ENCODE results near the gene FILIP1L. TPM values are rescaled to one million over a fixed set of nuclear protein-coding genes. Genes with fewer than 3 reads are reported as not detected.

Gene FILIP1L
- total and polyA plus RNA-seq, 2 of the 4 experiments (the other 2 are of a cell fraction): 11.5 to 19.9 TPM

GRCh38 chr3:99957151-99957796 is 157.0 kb downstream of the FILIP1L start:
- BruUV-seq (replicated peaks): no TSS peak
- ATAC-seq (ENCODE audit: low read depth) (peak; percentile 31; the same call in 1 of the 2 replicates), DNase-seq (no peak)
- no peak overlapping the region for H3K56ac ChIP-seq (ENCODE audit: extremely low read depth, insufficient read depth, low read length)
- H3K9me3 ChIP-seq (ENCODE audit: control insufficient read depth, insufficient read depth, low read length): no peaks in the 10 kb centered on the region
- H3K14ac ChIP-seq (replicated peaks; ENCODE audit: low read depth, low read length): no peak overlapping the region
- H3K79me1 ChIP-seq (ENCODE audit: low read depth in 1 of 2, low read length in 2 of 2): peaks cover 14 to 26% of the 10 kb centered on the region in 2 experiments
- H3K36me3 ChIP-seq (ENCODE audit: control insufficient read depth, insufficient read depth, low read length): no peaks in the 10 kb centered on the region
- no peak overlapping the region; the same call in 1 of the 2 replicates for H2BK120ac ChIP-seq (ENCODE audit: low read depth, low read length)
- no peak overlapping the region for H2BK20ac ChIP-seq (ENCODE audit: low read depth, low read length)
- H2AK5ac ChIP-seq (ENCODE audit: low read depth, low read length): no peak overlapping the region
- H3K27me3 ChIP-seq (ENCODE audit: control insufficient read depth, insufficient read depth, low read length): no peaks in the 10 kb centered on the region
- H3K9me1 ChIP-seq (ENCODE audit: insufficient read depth, low read length): peaks cover 11% of the 10 kb centered on the region
- ChIA-PET CTCF (no interaction called here), POLR2A (ENCODE audit: unreplicated experiment) (interaction anchor here (0.5 kb wide), 1 partner anchor 444 kb away, joined by 7 read pairs; the partner anchor contains the start of gene TOMM70)
- in situ Hi-C loops (cut with MboI; ENCODE audit: low sequenced_read_pairs) (loop anchor here (25.0 kb wide), 1 partner anchor 105 kb away; no protein-coding TSS in a partner anchor), intact Hi-C loops (cut with micrococcal nuclease) (no loop called here), dilution Hi-C loops (cut with HindIII; ENCODE audit: low sequenced_read_pairs, unreplicated experiment) (no loop called here)
- no peak overlapping the region for H4K91ac ChIP-seq (ENCODE audit: insufficient read depth, low read depth, low read length)
- no peak overlapping the region for H2BK15ac ChIP-seq (ENCODE audit: low read depth, low read length)
- TF ChIP-seq, protein P1, sequence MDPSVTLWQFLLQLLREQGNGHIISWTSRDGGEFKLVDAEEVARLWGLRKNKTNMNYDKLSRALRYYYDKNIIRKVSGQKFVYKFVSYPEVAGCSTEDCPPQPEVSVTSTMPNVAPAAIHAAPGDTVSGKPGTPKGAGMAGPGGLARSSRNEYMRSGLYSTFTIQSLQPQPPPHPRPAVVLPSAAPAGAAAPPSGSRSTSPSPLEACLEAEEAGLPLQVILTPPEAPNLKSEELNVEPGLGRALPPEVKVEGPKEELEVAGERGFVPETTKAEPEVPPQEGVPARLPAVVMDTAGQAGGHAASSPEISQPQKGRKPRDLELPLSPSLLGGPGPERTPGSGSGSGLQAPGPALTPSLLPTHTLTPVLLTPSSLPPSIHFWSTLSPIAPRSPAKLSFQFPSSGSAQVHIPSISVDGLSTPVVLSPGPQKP (IDR thresholded peaks at IDR 0.05; ENCODE audit: borderline replicate concordance, low read depth, low read length): no peak
- TF ChIP-seq CHD1 (IDR thresholded peaks at IDR 0.05; ENCODE audit: low read depth, low read length) (no peak), CTCF (conservative IDR thresholded peaks at IDR 0.05; ENCODE audit: low read depth, low read length) (no peak)
- peak overlapping the region; percentile 6 for H2BK5ac ChIP-seq (ENCODE audit: low read depth, low read length, poor library complexity, severe bottlenecking)
- 0 out of 4 replicates have a peak overlapping the region, but pooled peaks of 1 of the 2 experiments have one; percentile 8 for H4K8ac ChIP-seq (ENCODE audit: low read depth in 2 of 2, low read length in 2 of 2)
- H2AFZ ChIP-seq (replicated peaks; ENCODE audit: low read length, poor library complexity): no peak overlapping the region
- H3K9ac ChIP-seq (ENCODE audit: low read depth, low read length): no peak overlapping the region
- no peak overlapping the region for H2AK9ac ChIP-seq (replicated peaks; ENCODE audit: low read depth, low read length, poor library complexity)
- no peaks in the 10 kb centered on the region for H4K20me1 ChIP-seq (ENCODE audit: insufficient read depth, low read length)
- no peak overlapping the region; the same call in 1 of the 2 replicates for H3K4me2 ChIP-seq (ENCODE audit: low read depth, low read length)
- no CpG with 5 or more reads among the region's 4 CpGs for WGBS, 2 experiments (ENCODE audit: extremely low coverage in 2 of 2, insufficient read length in 1 of 2)
- no peak overlapping the region; the same call in 1 of the 2 replicates for H3K18ac ChIP-seq (ENCODE audit: low read depth, low read length)
- H3K23ac ChIP-seq (ENCODE audit: low read depth, low read length): no peak overlapping the region
- no peak overlapping the region for H3K4me3 ChIP-seq (ENCODE audit: insufficient read depth, low read depth, low read length)
- H3K4ac ChIP-seq (ENCODE audit: low read depth, low read length): no peak overlapping the region
- H4K5ac ChIP-seq (ENCODE audit: low read depth, low read length): no peak overlapping the region
- peaks cover 9% of the 10 kb centered on the region for H3K4me1 ChIP-seq (ENCODE audit: control insufficient read depth, insufficient read depth, low read length)
- H3K27ac ChIP-seq (ENCODE audit: insufficient read depth, low read length): no peak overlapping the region

All from IMR-90 (cell line).